Measurements from ENCODE around the gene NF2.

DNA sequence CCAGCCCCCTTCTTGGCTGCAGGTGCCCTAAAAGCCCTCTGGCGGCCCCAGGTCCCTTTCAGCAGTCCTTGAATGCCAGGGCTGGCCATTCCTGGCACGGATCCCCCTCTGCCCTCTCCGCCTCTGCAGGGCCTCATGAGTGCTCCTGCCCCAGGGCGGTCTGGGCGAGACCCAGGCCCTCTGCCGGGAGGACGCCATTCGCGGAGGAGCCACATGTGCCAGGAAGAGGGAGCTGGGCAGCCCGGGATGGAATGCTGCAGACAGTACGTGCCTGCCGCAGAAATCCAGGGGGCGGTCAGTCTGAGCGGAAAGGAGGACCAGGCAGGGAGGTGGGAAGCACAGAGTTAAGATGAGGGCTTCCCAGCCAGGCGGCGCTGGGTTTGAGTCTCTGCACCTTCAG, 119.2 kb downstream of the NF2 start:
- TF ChIP-seq, protein P1, sequence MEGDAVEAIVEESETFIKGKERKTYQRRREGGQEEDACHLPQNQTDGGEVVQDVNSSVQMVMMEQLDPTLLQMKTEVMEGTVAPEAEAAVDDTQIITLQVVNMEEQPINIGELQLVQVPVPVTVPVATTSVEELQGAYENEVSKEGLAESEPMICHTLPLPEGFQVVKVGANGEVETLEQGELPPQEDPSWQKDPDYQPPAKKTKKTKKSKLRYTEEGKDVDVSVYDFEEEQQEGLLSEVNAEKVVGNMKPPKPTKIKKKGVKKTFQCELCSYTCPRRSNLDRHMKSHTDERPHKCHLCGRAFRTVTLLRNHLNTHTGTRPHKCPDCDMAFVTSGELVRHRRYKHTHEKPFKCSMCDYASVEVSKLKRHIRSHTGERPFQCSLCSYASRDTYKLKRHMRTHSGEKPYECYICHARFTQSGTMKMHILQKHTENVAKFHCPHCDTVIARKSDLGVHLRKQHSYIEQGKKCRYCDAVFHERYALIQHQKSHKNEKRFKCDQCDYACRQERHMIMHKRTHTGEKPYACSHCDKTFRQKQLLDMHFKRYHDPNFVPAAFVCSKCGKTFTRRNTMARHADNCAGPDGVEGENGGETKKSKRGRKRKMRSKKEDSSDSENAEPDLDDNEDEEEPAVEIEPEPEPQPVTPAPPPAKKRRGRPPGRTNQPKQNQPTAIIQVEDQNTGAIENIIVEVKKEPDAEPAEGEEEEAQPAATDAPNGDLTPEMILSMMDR (IDR thresholded peaks at IDR 0.05) = no peak
- TF ChIP-seq POLR2A (IDR thresholded peaks at IDR 0.05) (no peak), EP300 (IDR thresholded peaks at IDR 0.05) (no peak)

Measured in ovary (tissue), 3 donors.